DND-41 (cell line): ENCODE results near the gene TMED6.

Experiments
- ATAC-seq: fragments of 200-7000 bp; cut with Tn5 transposase; 3 replicates; pipeline ENCODE4 v1.9.1; 2021; ENCODE audit warnings: low read depth; ENCODE audit not compliant: insufficient read depth
- DNase-seq: peaks from one replicate; pipeline ENCODE4 v3.0.0-alpha.2; 2020
- H2AFZ ChIP-seq: 2 replicates; pipeline ENCODE4 v1.6.0; 2012; ENCODE audit warnings: low read depth, low read length
- H3K27ac ChIP-seq: 2 replicates; pipeline ENCODE4 v1.5.1; 2012; ENCODE audit warnings: low read length, inconsistent platforms
- H3K27me3 ChIP-seq: fragments of 200-600 bp; sonication (generic); 2 replicates; pipeline ENCODE4 v1.6.0; 2012; ENCODE audit warnings: low read length, mild to moderate bottlenecking, inconsistent platforms; ENCODE audit not compliant: insufficient read depth, poor library complexity
- H3K36me3 ChIP-seq: 2 replicates; pipeline ENCODE4 v1.5.1; 2012; ENCODE audit warnings: low read length, inconsistent platforms; ENCODE audit not compliant: insufficient read depth
- H3K4me1 ChIP-seq: 2 replicates; pipeline ENCODE4 v1.5.1; 2012; ENCODE audit warnings: mild to moderate bottlenecking, low read length; ENCODE audit not compliant: insufficient read depth
- H3K4me2 ChIP-seq: 2 replicates; pipeline ENCODE4 v1.6.0; 2012; ENCODE audit warnings: mild to moderate bottlenecking, moderate library complexity, low read length, inconsistent platforms; ENCODE audit not compliant: insufficient read depth
- H3K4me3 ChIP-seq, 2 experiments: fragments of 200-600 bp in 1 of 2; shearing (Covaris generic) in 1 of 2; 2 replicates each; pipeline ENCODE4 v1.5.1; 2012 to 2016; ENCODE audit warnings: inconsistent platforms in 2 of 2, low read length in 2 of 2, mild to moderate bottlenecking in 2 of 2, low read depth in 1 of 2, moderate library complexity in 1 of 2
- H3K79me2 ChIP-seq: 2 replicates; pipeline ENCODE4 v1.6.0; 2012; ENCODE audit warnings: low read length, inconsistent platforms; ENCODE audit not compliant: insufficient read depth
- H3K9ac ChIP-seq: 2 replicates; pipeline ENCODE4 v1.6.0; 2012; ENCODE audit warnings: low read depth, mild to moderate bottlenecking, inconsistent platforms, low read length, moderate library complexity
- H3K9me3 ChIP-seq: 2 replicates; pipeline ENCODE4 v1.5.1; 2012; ENCODE audit warnings: low read length, moderate library complexity, mild to moderate bottlenecking, inconsistent platforms; ENCODE audit not compliant: insufficient read depth, severe bottlenecking
- H4K20me1 ChIP-seq: 2 replicates; pipeline ENCODE4 v1.6.0; 2012; ENCODE audit warnings: low read length; ENCODE audit not compliant: insufficient read depth
- CTCF ChIP-seq: IDR thresholded peaks from 2 replicates; pipeline ENCODE4 v1.5.1; 2012; ENCODE audit warnings: borderline replicate concordance, low read length, moderate library complexity, mild to moderate bottlenecking; ENCODE audit not compliant: poor library complexity, severe bottlenecking; ENCODE audit errors: extremely low read depth
- EZH2 ChIP-seq: IDR thresholded peaks from 3 replicates; pipeline ENCODE4 v1.6.1; 2012; ENCODE audit warnings: borderline replicate concordance, low read depth, mild to moderate bottlenecking, moderate library complexity, low read length, inconsistent platforms; ENCODE audit not compliant: severe bottlenecking

TMED6 gene

GRCh38 chr16:69344171-69344570 lies 7.4 kb downstream of the TMED6 start:
- Histone ChIP-seq H3K27ac (no peak overlapping the region), H3K79me2 (peaks cover 38% of the 10 kb centered on the region), H3K9me3 (no peaks in the 10 kb centered on the region), H3K4me3 (no peak overlapping the region), H3K36me3 (peaks cover 38% of the 10 kb centered on the region), H2AFZ (no peak overlapping the region), H3K9ac (no peak overlapping the region), H3K4me1 (peaks cover 24% of the 10 kb centered on the region), H4K20me1 (no peaks in the 10 kb centered on the region; the same call in 1 of the 2 replicates), H3K4me2 (no peak overlapping the region), H3K27me3 (no peaks in the 10 kb centered on the region)
- no peak for TF ChIP-seq EZH2
- no peak for ATAC-seq
- DNase-seq = no peak

- H3K4me3 ChIP-seq = peak overlapping the region; percentile 76 to 86
- no peak for TF ChIP-seq CTCF
- TF ChIP-seq EZH2 = no peak
- H3K79me2 ChIP-seq = peaks cover 62% of the 10 kb centered on the region
- H3K27me3 ChIP-seq = no peaks in the 10 kb centered on the region
- peak overlapping the region; percentile 85 for H3K27ac ChIP-seq
- peak overlapping the region; percentile 96 for H3K4me2 ChIP-seq
- ATAC-seq = no peak
- H3K9ac ChIP-seq = peak overlapping the region; percentile 86
- peak overlapping the region; percentile 86 for H2AFZ ChIP-seq
- no peaks in the 10 kb centered on the region for H3K9me3 ChIP-seq
- DNase-seq = no peak
- H4K20me1 ChIP-seq = no peaks in the 10 kb centered on the region; the same call in 1 of the 2 replicates
- H3K36me3 ChIP-seq = peaks cover 53% of the 10 kb centered on the region
- peaks cover 42% of the 10 kb centered on the region for H3K4me1 ChIP-seq
These were observed 11.4 kb downstream of the TMED6 start for GRCh38 chr16:69340095-69340644.

GRCh38 chr16:69339289-69340094 lies 12.1 kb downstream of the TMED6 start, which contains the start of the genes COG8 and NIP7:
Gene COG8 (minus strand): TSS chr16:69339564. CDS start chr16:69339552, 12 bp downstream.
Gene NIP7 (plus strand): TSS chr16:69339772. CDS start chr16:69339830, 58 bp downstream.
- peak; percentile 94 for ATAC-seq
- peak within 1 kb of the TSS; percentile 96 for H3K4me2 ChIP-seq
- peak within 1 kb of the TSS; percentile 86 for H3K9ac ChIP-seq
- H3K79me2 ChIP-seq = peaks cover 66% of the 10 kb centered on the region
- H2AFZ ChIP-seq = peak within 1 kb of the TSS; percentile 86
- TF ChIP-seq EZH2 = no peak
- peak; percentile 87 for TF ChIP-seq CTCF
- H4K20me1 ChIP-seq = no peaks in the 10 kb centered on the region; the same call in 1 of the 2 replicates
- no peaks in the 10 kb centered on the region for H3K27me3 ChIP-seq
- peaks cover 45% of the 10 kb centered on the region for H3K4me1 ChIP-seq
- H3K36me3 ChIP-seq = peaks cover 59% of the 10 kb centered on the region
- peak within 1 kb of the TSS; percentile 85 for H3K27ac ChIP-seq
- no peaks in the 10 kb centered on the region for H3K9me3 ChIP-seq
- peak within 1 kb of the TSS; percentile 76 to 86 for H3K4me3 ChIP-seq
- DNase-seq = peak; percentile 95
